Activated naive CD4-positive, alpha-beta T cell treated with anti-CD3 and anti-CD28 coated beads, Interleukin-2, amount 50 U/mL, for 24 hours (primary cell): ENCODE results near the gene SPATC1L.

Experiments used
- H3K27ac Mint-ChIP-seq: one replicate; pipeline ENCODE4 v1.8.0; 2021; ENCODE audit warnings: mild to moderate bottlenecking, mixed read lengths
- H3K27me3 Mint-ChIP-seq: one replicate; pipeline ENCODE4 v1.8.0; 2021; ENCODE audit warnings: mixed read lengths
- H3K36me3 Mint-ChIP-seq: one replicate; pipeline ENCODE4 v1.8.0; 2021; ENCODE audit warnings: mixed read lengths
- H3K4me1 Mint-ChIP-seq: one replicate; pipeline ENCODE4 v1.8.0; 2021; ENCODE audit warnings: mixed read lengths
- H3K4me3 Mint-ChIP-seq: one replicate; pipeline ENCODE4 v1.8.0; 2021; ENCODE audit warnings: mild to moderate bottlenecking, mixed read lengths
- H3K9me3 Mint-ChIP-seq: one replicate; pipeline ENCODE4 v1.8.0; 2021; ENCODE audit warnings: mixed read lengths

The SPATC1L gene

GRCh38 chr21:46128933-46129571 lies 55.2 kb downstream of the SPATC1L start:
- Mint-ChIP-seq H3K36me3 (no peaks in the 10 kb centered on the region), H3K4me3 (no peak overlapping the region), H3K9me3 (no peaks in the 10 kb centered on the region), H3K27ac (no peak overlapping the region), H3K27me3 (no peaks in the 10 kb centered on the region), H3K4me1 (no peaks in the 10 kb centered on the region)

DNA sequence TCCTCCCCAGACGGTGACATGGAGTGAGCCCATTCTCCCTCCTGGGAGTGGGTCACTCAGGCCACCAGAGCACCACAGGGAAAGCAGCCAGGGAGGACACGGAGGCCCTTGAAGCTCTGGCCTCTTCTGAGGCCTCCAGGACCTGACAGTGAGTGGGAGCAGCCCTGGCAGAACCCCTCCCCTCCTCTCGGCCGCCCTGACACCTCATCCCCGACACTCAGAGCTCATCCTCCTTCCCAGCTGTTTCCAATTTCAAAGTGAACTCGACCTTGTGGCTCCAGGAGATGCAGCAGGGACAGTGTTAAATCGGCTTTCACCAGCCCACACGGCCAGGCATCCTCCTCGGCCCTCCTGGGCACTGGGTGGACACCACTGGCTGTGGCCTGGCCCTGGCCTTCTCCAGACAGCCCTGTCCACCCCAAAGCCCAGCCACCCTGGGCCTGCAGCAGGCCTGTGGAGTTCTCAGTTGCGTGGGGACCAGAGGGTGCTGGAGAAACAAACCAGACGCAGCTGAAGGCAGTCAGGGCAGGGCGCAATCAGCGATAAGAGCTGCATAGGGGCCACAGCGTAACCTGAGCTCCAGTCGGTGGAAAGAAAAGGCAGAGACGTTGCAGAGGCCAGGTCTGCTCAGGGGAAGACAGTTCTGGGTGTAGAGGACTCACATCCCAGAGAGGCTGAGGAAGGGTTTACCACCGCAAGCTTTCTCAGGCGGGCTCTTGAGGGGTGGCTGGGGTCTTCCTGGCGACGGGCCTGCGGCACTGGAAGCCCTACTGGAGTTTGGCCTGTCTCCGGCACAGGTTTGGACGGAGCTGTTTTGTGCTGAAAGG lies 55.9 kb downstream of the SPATC1L start:
- Mint-ChIP-seq H3K4me1 (no peaks in the 10 kb centered on the region), H3K27ac (no peak overlapping the region), H3K36me3 (no peaks in the 10 kb centered on the region), H3K9me3 (no peaks in the 10 kb centered on the region), H3K4me3 (no peak overlapping the region), H3K27me3 (no peaks in the 10 kb centered on the region)

- Mint-ChIP-seq H3K9me3 (no peaks in the 10 kb centered on the region), H3K4me1 (no peaks in the 10 kb centered on the region), H3K4me3 (no peak overlapping the region), H3K36me3 (no peaks in the 10 kb centered on the region), H3K27me3 (no peaks in the 10 kb centered on the region), H3K27ac (no peak overlapping the region)
These were observed 56.8 kb downstream of the SPATC1L start for GRCh38 chr21:46127239-46128105.

- Mint-ChIP-seq H3K27me3 (no peaks in the 10 kb centered on the region), H3K4me1 (no peaks in the 10 kb centered on the region), H3K4me3 (no peak overlapping the region), H3K27ac (no peak overlapping the region), H3K9me3 (no peaks in the 10 kb centered on the region), H3K36me3 (no peaks in the 10 kb centered on the region)
These were observed 57.7 kb downstream of the SPATC1L start for GRCh38 chr21:46126309-46127238.

GRCh38 chr21:46125846-46126301 lies 58.4 kb downstream of the SPATC1L start:
- H3K27me3 Mint-ChIP-seq = no peaks in the 10 kb centered on the region
- H3K4me1 Mint-ChIP-seq = no peaks in the 10 kb centered on the region
- H3K27ac Mint-ChIP-seq = no peak overlapping the region
- H3K4me3 Mint-ChIP-seq = no peak overlapping the region
- no peaks in the 10 kb centered on the region for H3K9me3 Mint-ChIP-seq
- no peaks in the 10 kb centered on the region for H3K36me3 Mint-ChIP-seq

DNA sequence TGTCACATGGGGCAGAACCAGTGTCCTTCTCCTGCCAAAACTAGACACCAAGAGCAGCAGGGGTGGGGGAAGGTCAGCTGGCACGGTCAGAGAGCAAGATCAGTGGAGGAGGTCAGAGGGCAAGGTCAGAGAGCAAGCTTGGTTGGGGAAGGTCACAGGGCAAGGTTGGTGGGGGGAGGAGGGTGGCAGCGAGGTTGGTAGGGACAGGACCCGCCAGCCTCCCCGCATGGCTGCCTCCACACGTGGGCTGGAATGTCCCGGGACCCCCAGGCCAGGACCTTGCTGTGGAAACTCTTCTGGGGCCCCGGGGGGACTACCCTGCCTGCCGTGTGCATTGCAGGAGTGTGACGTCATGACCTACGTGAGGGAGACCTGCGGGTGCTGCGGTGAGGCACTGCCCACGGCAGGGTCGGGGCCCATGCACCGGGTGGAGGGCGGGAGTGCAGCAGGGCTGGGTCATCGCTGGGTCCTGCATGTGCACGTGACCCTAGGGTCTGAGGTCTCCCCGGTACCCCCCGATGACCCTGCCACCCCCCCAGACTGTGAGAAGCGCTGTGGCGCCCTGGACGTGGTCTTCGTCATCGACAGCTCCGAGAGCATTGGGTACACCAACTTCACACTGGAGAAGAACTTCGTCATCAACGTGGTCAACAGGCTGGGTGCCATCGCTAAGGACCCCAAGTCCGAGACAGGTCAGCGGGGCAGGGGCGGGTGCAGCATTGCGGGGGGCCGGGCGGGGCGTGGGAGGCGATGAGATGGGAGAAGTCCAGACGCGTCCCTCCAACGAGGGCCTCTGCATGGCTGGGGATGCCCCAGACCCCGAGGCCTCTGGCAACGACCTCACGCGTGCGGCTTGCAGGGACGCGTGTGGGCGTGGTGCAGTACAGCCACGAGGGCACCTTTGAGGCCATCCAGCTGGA lies 59.1 kb downstream of the SPATC1L start:
- no peak overlapping the region for H3K27ac Mint-ChIP-seq
- no peaks in the 10 kb centered on the region for H3K27me3 Mint-ChIP-seq
- no peaks in the 10 kb centered on the region for H3K9me3 Mint-ChIP-seq
- H3K4me1 Mint-ChIP-seq = no peaks in the 10 kb centered on the region
- no peaks in the 10 kb centered on the region for H3K36me3 Mint-ChIP-seq
- no peak overlapping the region for H3K4me3 Mint-ChIP-seq

DNA sequence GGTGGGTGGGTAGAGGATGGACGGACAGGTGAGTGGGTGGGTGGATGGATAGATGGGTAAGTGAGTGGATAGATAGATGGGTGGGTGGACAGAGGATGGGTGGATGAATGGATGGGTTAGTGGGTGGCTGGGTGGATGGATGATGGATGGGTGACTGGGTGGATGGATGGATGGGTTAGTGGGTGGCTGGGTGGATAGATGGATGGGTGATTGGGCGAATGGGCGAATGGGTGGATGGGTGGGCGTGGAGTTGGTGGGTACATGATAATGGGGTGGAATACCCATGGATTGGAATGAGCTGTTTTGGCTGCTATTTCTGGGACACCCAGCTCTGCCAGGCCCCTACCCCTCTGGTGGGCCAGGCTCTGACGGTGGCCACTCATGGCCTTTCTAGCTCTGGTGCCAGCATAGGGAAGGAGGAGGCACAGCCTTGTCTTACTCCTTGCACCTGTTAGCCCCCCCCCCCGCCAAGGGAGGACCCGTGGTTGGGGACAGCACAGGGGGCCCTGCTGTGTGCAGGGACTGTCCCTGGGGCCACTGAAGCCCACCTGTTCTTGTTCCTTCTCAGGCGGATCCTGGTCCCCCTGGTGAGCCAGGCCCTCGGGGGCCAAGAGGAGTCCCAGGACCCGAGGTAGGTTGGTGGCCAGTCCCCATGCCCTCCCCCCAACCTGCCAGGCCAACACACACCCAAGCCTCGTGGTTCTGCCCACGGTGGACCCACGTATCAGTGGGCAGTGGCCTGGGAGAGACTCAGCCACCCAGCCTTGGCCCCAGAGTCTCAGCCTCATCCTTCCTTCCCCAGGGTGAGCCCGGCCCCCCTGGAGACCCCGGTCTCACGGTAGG lies 60.0 kb downstream of the SPATC1L start:
- H3K4me3 Mint-ChIP-seq = no peak overlapping the region
- no peaks in the 10 kb centered on the region for H3K27me3 Mint-ChIP-seq
- no peaks in the 10 kb centered on the region for H3K4me1 Mint-ChIP-seq
- H3K9me3 Mint-ChIP-seq = no peaks in the 10 kb centered on the region
- no peaks in the 10 kb centered on the region for H3K36me3 Mint-ChIP-seq
- H3K27ac Mint-ChIP-seq = no peak overlapping the region

- H3K27me3 Mint-ChIP-seq = no peaks in the 10 kb centered on the region
- H3K27ac Mint-ChIP-seq = no peak overlapping the region
- no peaks in the 10 kb centered on the region for H3K36me3 Mint-ChIP-seq
- H3K4me3 Mint-ChIP-seq = no peak overlapping the region
- no peaks in the 10 kb centered on the region for H3K4me1 Mint-ChIP-seq
- H3K9me3 Mint-ChIP-seq = no peaks in the 10 kb centered on the region
These were observed 61.2 kb downstream of the SPATC1L start for GRCh38 chr21:46122758-46123683.

DNA sequence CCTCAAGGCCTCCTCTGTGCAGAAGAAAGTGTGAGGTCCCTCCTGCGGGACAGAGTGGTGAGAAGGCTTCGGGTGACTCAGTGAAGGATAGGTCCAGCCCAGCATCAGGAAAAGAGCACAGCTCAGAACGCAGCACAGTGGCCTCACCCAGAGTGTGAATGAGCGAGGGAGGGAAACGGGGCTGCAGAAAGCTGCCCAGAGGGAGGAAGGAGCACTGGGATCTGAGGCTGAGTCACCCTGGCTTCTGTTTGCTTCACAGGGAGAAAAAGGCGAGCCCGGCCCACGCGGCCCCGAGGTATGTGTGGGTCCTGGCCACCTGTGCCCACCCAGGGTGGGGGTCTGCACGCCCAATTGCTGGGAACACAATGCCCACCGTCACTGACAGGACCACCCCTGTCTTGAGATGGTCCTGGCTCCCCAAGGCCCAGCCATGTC lies 62.0 kb downstream of the SPATC1L start:
- Mint-ChIP-seq H3K27me3 (no peaks in the 10 kb centered on the region), H3K4me3 (no peak overlapping the region), H3K9me3 (no peaks in the 10 kb centered on the region), H3K4me1 (no peaks in the 10 kb centered on the region), H3K27ac (no peak overlapping the region), H3K36me3 (no peaks in the 10 kb centered on the region)

DNA sequence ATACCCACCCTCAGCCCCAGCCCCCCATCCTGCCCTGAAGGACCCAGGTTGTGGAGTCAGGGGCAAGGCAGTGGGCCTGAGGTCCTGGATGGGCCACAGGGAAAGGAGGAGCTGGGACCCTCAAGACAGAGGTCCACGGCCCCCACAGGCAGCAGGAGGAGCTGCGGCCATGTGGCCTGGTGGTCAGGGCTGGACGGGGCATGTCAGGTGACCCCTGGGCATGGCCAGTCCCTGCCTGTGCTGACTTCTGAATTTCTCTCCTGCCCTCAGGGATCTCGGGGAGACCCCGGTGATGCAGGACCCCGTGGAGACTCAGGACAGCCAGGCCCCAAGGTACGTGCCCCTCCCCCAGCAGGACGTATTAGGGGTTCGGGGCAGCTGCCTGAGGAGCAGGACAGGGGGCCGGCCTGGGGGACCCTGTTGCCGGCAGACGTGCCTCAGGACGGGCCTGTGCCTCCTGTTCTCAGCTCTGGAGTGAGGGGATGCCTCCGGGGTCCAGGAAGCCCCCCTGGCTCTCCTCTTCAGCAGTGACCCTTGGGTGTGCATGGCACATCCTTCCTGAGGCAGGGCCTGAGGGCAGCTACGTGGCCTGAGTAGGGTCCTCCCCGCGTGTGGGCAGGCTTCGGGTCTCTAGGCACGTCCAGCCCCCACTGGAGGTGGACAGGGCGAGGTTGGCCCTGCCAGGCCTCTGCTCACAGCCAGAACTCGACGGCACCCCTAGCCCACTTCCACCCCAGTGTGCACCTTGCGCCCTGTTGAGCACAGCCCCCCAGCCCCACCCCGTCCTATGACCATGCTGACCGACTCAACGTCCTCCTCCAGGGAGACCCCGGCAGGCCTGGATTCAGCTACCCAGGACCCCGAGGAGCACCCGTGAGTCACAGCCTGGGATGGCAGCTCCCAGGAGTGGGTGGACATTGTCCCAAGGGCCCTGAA lies 62.7 kb downstream of the SPATC1L start:
- H3K9me3 Mint-ChIP-seq = no peaks in the 10 kb centered on the region
- H3K27ac Mint-ChIP-seq = no peak overlapping the region
- no peaks in the 10 kb centered on the region for H3K4me1 Mint-ChIP-seq
- H3K27me3 Mint-ChIP-seq = no peaks in the 10 kb centered on the region
- H3K36me3 Mint-ChIP-seq = no peaks in the 10 kb centered on the region
- H3K4me3 Mint-ChIP-seq = no peak overlapping the region

DNA sequence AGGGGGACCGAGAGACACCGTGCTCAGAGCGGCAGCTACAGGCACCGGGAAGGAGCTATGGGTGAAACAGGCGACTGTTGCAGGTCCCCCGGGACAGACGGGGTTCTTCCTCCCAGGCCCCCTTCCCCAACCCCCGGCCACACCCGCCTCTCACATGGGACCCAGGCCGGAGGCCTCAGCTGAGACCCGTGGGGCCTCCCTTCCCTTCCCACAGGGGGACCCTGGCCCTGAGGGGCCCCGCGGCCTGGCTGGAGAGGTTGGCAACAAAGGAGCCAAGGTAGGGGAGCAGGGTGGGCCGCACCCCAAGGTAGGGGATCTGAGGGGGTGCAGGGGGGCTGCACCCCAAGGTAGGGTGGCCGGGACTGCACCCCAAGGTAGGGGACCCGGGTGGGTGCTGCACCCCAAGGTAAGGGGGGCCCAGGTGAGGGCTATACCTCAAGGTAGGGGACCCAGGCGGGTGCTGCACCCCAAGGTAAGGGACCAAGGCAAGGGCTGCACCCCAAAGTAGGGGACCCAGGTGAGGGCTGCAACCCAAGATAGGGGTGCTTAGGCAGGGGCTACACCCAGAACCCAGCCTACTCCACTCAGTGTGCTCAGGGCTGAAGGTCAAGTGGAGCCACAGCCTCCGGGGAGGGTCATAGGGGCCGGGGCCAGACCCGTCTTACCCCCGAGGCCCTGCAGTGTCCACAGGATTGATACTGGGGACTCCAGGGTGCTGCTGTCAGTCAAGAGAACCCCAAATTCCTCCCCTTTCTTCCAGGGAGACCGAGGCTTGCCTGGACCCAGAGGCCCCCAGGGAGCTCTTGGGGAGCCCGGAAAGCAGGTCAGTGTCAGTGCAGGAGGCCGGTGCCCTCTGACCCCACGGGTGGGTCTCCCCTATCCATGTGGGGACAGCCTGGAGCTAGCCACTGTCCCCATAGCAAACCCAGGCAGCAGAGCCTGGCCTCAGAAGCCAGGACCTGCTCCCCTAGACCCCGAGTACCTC lies 63.7 kb downstream of the SPATC1L start:
- Mint-ChIP-seq H3K9me3 (no peaks in the 10 kb centered on the region), H3K27ac (no peak overlapping the region), H3K27me3 (no peaks in the 10 kb centered on the region), H3K4me3 (no peak overlapping the region), H3K4me1 (no peaks in the 10 kb centered on the region), H3K36me3 (no peaks in the 10 kb centered on the region)
